ENCODE data around the gene TBP. TPM values are rescaled to one million over a fixed set of nuclear protein-coding genes. Genes with fewer than 3 reads are reported as not detected.

Gene TBP
- total RNA-seq, 4 donors from 2014 or later, result 11.4 to 20.1 (median 19.9) TPM

- no peak for TF ChIP-seq CTCF (IDR thresholded peaks at IDR 0.05)
- ATAC-seq (ENCODE audit: low FRiP score), result no peak
Measured at GRCh38 chr6:170536671-170537070, 17.5 kb upstream of the TBP start.

GRCh38 chr6:170537329-170537728, 16.8 kb upstream of the TBP start:
- ATAC-seq (ENCODE audit: low FRiP score) (no peak), DNase-seq (ENCODE audit: low spot score) (no peak)
- no peak for TF ChIP-seq CTCF (IDR thresholded peaks at IDR 0.05)

More at GRCh38 chr6:170536671-170537070, 17.5 kb upstream of the TBP start:
- no peak for DNase-seq (ENCODE audit: low spot score)

- TF ChIP-seq CTCF (IDR thresholded peaks at IDR 0.05), result no peak
- no peak for DNase-seq (ENCODE audit: low spot score)
- ATAC-seq (ENCODE audit: low FRiP score), result peak; percentile 85
Measured at GRCh38 chr6:170542031-170542719, 12.0 kb upstream of the TBP start.

GRCh38 chr6:170545405-170545804, 8.8 kb upstream of the TBP start:
- ATAC-seq (ENCODE audit: low FRiP score), result no peak

GRCh38 chr6:170552765-170553533, 1.2 kb upstream of the TBP start, which contains the start of gene PSMB1:
Gene PSMB1, minus strand, starts transcription at chr6:170553307. Its CDS starts 65 bp downstream, at chr6:170553242.
- DNase-seq (ENCODE audit: low spot score) (peak; percentile 88), ATAC-seq (ENCODE audit: low FRiP score) (peak; percentile 83)
- TF ChIP-seq CTCF (IDR thresholded peaks at IDR 0.05), result no peak

More at GRCh38 chr6:170545405-170545804, 8.8 kb upstream of the TBP start:
- no peak for TF ChIP-seq CTCF (IDR thresholded peaks at IDR 0.05)
- DNase-seq (ENCODE audit: low spot score), result no peak

GRCh38 chr6:170553534-170554012, 596 bp upstream of the TBP start:
- TF ChIP-seq CTCF (IDR thresholded peaks at IDR 0.05), result no peak
- ATAC-seq (ENCODE audit: low FRiP score) (peak; percentile 34), DNase-seq (ENCODE audit: low spot score) (no peak)

Data from omental fat pad (tissue), 4 donors.